HG03565 (cell line): ENCODE data around the gene MOBP.
"Not testable (repeated sequence)": the region's sequence is repeated elsewhere in the genome, so short reads cannot be mapped to it uniquely, and the experiment has no call there.

Experiments used
- ATAC-seq: cut with Tn5 transposase; IDR thresholded peaks from one replicate; pipeline ENCODE4 v1.9.1; 2021; ENCODE audit warnings: mild to moderate bottlenecking, moderate library complexity; ENCODE audit not compliant: unreplicated experiment

Gene MOBP, protein sequence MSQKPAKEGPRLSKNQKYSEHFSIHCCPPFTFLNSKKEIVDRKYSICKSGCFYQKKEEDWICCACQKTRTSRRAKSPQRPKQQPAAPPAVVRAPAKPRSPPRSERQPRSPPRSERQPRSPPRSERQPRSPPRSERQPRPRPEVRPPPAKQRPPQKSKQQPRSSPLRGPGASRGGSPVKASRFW

DNA sequence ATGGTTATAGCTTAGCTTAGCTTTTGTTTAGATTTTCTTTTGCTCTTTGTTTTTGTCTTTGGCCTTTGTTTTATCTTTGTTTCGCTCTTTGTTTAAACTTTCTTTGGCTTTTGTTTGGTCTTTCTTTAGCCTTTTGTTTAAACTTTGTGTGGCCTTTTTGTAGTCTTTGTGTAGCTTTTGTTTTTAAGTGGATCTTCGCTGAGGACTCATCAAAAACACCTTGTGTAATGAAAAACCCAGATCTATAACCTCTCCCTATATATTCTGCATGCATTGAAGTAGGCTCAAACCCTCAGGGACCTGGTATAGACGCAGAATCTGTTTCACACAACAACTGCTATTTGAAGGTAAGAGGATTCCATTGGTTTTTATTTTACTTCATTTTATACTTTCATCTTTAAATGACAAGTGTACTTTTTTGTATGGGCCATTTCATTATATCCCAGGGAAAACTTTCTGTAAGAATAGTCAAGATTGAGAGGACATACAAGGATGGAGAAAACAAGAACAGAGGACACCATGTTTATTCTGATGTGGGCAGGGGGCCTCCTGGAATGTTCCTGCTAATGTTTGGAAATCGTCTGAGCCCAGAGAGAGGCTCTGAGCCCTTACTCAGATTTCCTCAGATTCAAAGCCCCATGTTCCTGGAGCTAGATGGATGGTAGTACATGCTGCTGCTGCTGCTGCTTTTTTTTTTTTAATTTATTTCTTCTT lies at the start of gene MOBP:
Gene MOBP, plus strand, starts transcription at position 287 of the 714 bp plus-strand sequence. CDS start 34,390 bp downstream, outside the sequence.
- no peak for ATAC-seq

DNA sequence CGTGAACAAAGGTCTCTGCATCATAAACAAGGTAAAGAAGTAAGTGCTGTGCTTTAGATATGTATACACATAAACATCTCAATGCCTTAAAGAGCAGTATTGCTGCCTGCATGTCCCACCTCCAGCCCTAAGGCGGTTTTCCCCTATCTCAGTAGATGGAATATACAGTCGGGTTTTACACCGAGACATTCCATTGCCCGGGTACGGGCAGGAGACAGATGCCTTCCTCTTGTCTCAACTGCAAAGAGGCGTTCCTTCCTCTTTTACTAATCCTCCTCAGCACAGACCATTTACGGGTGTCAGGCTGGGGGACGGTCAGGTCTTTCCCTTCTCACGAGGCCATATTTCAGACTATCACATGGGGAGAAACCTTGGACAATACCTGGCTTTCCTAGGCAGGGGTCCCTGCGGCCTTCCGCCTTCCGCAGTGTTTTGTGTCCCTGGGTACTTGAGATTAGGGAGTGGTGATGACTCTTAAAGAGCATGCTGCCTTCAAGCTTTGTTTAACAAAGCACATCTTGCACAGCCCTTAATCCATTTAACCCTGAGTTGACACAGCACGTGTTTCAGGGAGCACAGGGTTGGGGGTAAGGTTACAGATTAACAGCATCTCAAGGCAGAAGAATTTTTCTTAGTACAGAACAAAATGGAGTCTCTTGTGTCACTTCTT lies 48.8 kb upstream of the MOBP start:
- ATAC-seq = not testable (repeated sequence)

DNA sequence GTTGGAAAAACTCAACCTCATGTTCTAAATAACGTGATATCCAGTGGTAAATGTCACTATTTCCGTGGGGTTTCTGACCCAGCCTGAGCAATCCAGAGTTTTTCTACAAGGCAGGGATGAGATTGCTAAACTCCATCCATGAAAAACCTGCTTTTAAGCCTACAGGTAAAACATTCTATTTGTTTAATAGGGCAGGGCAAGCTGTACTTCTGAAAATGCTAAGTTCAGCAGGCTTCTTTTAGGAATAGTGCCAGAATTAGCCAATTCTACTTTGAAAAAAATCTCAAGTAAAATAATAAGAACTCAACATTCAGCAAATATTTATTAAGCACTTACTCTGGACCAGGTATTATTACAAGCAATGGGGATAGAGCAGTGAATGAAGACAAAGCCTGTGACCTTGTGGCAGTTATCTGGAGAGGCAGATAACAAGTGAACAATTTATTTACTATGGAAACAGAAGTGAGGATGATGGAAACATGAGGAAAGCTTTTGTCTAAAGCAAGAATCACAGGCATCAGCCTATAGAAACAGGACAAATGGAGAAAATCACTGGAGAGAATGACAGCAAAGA lies 47.7 kb upstream of the MOBP start:
- ATAC-seq = no peak

DNA sequence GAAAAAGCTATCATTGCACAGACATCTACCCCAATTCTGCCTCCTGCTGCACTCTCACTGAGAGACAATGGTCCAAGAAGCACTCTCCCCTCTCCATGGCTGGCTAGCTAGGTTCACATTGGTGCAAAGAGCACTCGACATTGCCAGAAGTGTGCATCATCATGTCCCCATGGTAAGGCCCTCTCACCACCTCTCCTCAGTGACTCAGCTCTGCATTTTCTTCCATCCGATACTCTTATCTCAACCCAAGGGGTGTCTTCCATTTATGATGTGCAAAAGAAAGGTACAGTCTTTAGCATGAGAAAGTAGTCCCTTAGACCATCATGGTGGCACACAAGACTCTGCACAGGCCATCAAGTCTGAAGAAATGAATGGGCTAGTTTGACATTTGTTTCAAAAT lies 46.9 kb upstream of the MOBP start:
- ATAC-seq = no peak

DNA sequence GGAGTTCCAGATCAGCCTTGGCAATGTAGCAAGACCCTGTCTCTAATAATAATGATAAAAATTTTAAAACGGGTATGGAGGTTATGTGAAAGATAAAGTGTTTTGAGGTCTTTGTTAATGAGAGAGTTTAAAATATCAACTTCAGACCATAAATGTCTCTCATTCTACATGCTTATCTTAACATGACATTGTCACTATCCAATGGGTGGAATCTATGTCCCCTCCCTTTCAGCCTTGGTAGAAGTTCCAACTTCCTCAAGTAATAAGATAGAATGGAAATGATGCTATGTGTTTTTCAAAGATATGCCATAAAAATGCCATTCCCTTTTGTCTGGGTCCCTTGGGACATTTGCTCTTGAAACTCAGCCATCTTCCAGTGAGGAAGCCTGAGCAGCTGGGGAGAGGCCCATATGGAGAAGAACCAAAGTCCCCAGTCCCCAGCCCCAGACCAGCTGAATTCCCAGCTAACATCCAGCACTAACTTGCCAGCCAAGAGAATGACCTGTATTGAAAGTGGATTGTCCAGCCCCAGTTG lies 44.0 kb upstream of the MOBP start:
- ATAC-seq = no peak

DNA sequence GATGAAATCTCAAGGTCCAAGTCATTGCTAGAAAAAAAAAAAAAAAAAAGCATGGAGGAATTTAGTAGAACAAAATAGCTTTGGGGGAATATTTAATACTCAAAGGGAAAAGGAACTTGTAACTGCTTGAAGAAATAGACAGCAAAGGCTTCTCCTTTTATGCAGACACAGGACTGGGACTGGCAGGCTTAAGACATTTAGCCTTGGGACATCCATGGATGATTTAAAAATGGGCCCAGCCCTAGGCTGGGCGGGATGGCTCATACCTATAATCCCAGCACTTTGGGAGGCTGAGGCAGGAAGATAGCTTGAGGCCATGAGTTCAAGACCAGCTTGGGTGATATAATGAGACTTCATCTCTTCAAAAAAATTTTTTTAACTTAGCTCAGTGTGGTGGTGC lies 41.2 kb upstream of the MOBP start:
- no peak for ATAC-seq

DNA sequence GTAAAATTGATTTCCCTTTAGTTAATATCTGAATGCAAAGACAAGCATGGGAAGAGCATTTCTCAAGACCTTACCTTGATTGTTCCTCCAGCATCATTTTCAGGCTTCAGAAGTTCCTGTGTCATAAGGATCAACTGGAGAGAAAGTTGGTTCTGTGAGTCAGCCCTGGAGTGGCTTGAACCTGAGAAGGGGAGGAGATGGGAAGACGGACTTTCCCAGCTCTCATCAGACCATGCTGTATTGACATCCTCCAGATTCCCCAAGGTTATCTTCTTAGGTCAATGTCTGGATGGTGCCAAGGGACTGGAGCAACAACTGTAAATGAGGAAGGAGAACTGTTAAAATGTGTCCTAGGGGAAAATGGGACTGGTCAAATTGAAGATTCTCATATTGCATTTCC lies 40.0 kb upstream of the MOBP start:
- ATAC-seq = no peak

DNA sequence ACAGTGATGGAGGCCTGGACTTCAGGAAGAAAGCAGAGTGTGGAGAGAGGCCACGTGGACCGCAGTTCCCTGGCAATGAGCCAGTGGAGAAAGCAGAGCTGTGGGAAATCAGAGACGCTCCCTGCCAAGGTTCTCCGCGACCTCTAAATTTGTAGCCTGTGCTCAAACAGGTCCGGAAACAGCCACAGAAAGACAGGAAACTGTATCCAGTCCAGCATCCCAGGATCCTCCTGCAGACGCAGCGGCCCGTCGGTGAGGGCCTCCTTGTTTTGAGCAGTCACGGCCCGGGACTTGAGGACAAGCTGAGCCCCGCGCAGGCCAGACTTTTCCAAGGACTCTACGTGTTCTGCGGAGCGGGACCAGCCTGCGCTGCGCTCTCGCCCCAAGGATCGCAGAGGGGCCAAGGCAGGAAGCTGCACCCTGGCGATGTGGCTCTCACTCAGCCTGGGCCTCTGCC lies 38.7 kb upstream of the MOBP start:
- no peak for ATAC-seq

DNA sequence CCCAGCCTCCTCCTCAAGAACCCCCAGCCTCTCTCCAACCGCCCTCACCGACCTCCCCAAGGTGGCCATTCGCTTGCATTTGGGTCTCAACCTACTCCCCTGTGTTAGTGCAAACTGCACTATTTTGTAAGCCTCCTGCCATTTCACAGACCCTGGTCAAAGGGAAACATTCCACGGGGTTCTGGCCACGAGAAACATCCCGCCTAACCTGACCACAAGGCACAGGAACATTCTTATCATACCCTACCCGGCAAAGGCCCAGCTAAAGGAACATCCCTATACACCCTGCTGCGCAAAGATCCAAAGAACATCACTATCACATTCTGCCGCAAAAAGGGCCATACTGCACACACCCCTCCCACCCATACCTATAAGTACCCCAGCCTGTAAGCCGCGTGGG lies 38.0 kb upstream of the MOBP start:
- no peak for ATAC-seq

DNA sequence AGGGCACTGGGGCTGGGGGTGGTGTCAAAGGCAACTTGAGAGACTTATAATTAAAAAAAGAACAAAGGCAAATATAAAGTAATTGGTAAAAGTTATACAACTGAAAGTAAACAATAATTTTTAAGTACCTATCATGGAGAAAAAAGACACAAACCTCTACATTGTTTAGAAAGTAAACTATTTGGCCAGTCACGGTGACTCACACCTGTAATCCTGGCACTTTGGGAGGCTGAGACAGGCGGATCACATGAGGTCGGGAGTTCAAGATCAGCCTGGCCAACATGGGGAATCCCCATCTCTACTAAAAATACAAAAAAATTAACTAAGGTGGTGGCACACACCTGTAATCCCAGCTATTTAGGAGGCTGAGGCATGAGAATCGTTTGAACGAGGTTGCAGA lies 35.1 kb upstream of the MOBP start:
- ATAC-seq = no peak

DNA sequence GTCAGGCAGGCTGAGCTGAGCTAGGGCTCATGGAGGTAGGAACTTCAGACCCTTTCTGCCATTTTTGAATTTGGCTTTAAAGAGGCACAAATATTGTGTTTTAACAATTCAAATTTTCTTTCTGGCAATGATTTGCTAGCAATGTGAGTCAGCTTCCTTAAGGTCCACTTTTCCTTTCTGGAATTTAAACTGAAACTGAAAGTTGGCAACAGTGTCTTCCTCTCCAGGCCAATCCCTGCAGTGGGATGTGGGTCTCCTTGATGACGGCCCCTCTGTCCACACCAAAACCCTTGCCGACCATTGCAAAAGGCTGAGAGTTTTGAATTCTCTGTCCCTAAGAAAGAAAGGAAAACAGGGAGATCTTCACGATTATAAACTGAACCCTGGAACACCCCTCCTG lies 33.8 kb upstream of the MOBP start:
- ATAC-seq = no peak

DNA sequence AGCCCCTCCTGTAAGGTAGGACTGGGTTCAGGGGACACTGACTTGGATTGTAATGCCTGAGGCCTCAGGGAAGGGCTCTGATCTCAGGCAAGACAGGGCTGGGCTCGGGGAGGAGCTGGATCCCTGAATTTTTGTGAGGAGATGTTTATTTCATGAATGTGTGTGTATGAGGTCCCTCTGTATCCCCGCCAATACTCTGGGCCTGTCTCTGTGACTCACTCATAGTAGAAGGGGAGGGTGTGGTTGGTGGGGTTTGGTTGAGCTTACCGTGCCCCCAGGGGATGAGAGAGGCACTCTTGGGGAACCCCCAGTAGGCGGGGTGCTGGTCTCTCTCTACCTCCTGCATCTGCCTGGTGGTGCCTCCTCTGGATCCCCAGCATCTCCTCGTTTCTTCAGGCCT lies 32.9 kb upstream of the MOBP start:
- no peak for ATAC-seq

DNA sequence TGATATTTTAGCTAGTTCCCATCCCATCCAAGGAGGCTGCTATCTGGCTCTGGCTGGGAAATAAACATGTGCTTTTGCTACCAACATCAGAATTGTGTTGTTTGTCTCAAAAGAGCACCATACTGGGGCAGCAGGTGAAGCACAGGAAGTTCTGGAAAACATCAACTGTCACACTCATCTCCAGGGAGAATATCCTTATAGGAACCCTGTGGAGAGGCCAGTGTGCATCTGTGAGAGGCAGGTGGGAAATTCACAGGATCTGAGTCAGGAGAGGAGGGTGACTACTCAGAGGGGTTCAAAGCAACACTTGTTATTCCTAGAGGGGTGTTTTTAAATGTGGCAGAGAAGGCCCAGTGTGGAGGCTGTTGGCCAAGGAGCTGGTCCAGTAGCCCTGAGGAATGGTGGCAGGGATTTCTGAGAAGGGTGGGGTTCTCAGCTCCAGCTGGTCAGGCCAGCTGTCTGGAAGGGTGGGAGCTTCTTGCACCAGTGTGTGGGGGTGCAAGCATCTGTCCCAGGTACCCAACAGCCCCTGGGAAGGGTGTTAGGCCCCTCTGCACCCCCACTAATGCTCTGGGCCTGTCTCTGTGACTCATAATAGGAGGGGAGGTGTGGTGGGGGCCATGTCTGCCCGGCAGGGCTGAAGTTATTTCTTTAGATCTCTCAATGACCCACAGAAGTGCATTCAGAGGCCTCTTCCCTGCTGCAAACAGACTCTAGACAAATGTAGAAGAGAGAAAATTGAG lies 32.3 kb upstream of the MOBP start:
- ATAC-seq = no peak

DNA sequence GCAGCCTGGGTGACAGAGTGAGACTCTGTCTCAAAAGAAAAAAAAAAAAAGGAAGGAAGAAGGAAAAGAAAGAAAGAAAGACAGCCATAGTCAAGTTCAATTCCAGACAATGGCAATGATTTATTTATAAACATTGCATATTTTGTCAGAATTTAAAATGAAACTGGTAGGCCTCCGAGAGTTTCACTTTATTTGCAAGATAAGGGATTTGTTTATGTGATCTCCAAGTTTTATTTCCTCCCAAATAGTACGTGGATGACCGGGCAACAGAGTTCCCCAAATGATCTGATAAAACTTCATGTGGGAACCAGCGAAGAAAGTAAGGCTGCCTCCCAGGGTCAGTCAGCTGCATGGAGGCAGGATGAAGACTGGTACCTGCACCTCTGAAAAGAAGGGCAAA lies 28.6 kb upstream of the MOBP start:
- no peak for ATAC-seq

DNA sequence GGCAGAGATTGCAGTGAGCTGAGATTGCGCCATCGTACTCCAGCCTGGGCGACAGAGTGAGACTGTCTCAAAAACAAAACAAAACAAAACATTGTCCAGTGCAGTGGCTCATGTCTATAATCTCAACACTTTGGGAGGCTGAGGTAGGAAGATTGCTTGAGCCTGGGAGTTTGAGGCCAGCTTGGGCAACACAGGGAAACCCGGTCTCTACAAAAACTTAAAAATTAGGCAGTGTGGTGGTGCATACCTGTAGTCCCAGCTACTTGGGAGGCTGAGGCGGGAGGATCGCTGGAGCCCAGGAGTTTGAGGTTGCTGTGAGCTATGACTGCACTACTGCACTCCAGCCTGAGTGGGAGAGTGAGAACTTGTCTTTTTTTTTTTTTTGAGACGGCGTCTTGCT lies 27.2 kb upstream of the MOBP start:
- ATAC-seq = no peak

DNA sequence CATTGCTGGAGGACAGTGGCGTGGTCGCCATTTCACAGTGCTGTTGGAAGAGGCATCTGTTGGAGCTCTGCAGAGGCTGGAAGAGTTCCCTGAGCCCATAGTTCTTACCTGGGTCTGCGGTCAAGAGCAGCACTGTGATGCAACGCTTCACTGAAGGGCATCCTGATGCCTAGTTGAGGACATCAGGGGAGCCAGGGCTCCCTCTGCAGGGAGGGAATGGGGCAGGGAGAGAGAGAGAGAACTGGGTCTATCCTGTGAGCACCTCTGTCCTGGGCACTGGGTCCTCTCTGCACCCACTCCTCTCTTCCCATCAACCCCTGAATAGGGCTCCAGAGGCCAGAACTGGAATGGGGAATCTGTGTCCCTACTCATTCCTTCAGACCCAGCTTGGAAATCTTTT lies 23.9 kb upstream of the MOBP start:
- ATAC-seq = no peak

DNA sequence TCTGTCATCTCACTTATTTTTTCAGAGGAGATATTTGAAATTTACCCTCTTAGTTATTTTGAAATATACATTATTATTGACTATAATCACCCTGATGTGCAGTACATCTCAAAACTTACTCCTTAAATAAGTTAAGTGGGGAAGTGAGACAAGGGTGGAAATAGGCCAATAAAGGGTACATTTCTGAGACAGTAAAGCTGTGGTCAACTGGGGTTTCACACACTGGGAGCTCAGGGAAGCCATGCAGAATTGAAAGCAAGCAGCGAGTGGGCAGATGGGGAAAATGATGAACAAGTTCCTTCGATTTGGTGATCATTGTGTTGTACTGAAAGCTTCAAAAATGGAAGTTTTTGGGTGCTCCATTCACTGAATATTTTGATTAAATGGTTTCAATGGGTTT lies 21.6 kb upstream of the MOBP start:
- no peak for ATAC-seq

DNA sequence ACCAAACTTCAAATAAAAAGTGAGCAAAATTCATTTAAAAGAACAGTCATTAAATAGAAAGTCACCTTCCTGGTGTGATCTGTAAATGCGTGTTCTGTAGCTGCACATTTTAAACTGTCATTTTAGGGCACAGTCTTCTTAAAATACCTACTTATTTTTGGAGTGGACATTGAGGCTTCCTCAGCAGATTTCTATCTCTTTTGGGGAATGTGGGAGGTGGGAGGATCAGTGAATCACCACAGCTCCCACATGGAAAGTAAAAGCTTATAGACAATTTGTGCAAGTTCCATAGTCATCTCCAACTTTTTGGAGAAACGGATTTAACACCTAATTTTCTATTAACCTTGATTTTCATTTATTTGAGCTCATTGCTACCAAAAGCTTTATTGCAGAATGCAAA lies 21.0 kb upstream of the MOBP start:
- ATAC-seq = no peak

DNA sequence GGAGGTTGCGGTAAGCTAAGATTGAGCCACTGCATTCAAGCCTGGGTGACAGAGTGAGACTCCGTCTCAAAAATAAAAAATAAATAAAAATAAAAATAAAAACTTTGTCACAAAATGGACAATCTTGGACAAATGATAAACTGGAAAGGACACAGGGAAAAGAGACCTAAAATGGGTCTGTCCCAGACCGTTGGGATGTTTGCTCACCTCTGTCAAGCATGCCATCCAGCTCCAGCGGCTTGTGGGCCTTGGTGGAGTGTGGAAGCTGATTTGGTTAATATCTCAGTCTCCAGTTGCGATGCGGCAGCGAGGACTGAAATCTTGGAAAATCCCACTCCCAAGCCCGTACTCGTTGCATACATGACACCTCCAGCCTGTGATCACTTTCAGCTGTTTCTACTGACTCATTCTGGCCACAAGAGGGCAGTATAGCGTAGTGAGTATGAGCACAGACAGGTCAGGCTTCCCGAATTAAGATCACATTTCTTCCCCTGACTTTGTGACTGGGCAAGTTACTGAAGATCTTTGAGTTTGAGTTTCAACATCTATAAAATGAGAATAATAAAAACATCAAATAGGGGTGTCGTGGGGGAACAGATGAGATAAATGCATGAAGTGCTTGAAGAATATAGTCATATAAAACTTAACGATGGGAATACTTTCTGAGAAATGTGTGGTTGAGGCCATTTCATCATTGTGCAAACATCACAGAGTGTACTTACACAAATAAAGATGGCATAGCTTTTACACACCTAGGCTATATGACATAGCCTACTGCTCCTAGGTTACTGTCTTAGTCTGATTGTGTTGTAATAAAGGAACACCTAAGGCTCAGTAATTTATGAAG lies 19.6 kb upstream of the MOBP start:
- peak; percentile 79 for ATAC-seq
